PFSK-1 (cell line): Measurements from ENCODE around the gene POC5.

Experiments
- FOXP2 ChIP-seq: optimal IDR thresholded peaks from 2 replicates; pipeline ENCODE3; 2011; ENCODE audit warnings: borderline replicate concordance, control low read depth, inconsistent platforms; ENCODE audit not compliant: insufficient read depth; ENCODE audit errors: extremely low read length, extremely low read depth
- POLR2AphosphoS5 ChIP-seq: IDR thresholded peaks from 2 replicates; pipeline ENCODE4 v1.6.1; 2012; ENCODE audit warnings: low read depth, mild to moderate bottlenecking, control low read depth, low read length, moderate library complexity
- REST ChIP-seq, 2 experiments: IDR thresholded peaks; 2 replicates each; pipeline versions ENCODE4 v1.6.1 to v1.8.0; 2011 to 2012; ENCODE audit warnings: low read depth in 2 of 2, low read length in 2 of 2, control low read depth in 1 of 2, inconsistent platforms in 1 of 2, mild to moderate bottlenecking in 1 of 2, moderate library complexity in 1 of 2; ENCODE audit not compliant: insufficient read depth in 1 of 2
- SIN3A ChIP-seq: IDR thresholded peaks from 2 replicates; pipeline ENCODE4 v1.6.1; 2012; ENCODE audit warnings: mild to moderate bottlenecking, low read length, moderate library complexity, borderline replicate concordance; ENCODE audit not compliant: insufficient read depth
- TAF1 ChIP-seq: IDR thresholded peaks from 2 replicates; pipeline ENCODE4 v1.6.1; 2012; ENCODE audit warnings: low read length, control low read depth, borderline replicate concordance; ENCODE audit not compliant: insufficient read depth

Gene POC5

GRCh38 chr5:75681125-75681830 is 36.0 kb downstream of the POC5 start:
- no peak for TF ChIP-seq FOXP2
- no peak for TF ChIP-seq POLR2AphosphoS5
- TF ChIP-seq SIN3A: no peak
- no peak for TF ChIP-seq TAF1
- no peak for TF ChIP-seq REST (IDR thresholded peaks at IDR 0.05; ENCODE audit: insufficient read depth in 1 of 2, low read depth in 2 of 2, low read length in 2 of 2)

GRCh38 chr5:75678155-75678554 is 39.1 kb downstream of the POC5 start:
- TF ChIP-seq FOXP2 (no peak), TAF1 (no peak), REST (IDR thresholded peaks at IDR 0.05; ENCODE audit: insufficient read depth in 1 of 2, low read depth in 2 of 2, low read length in 2 of 2) (no peak), SIN3A (no peak), POLR2AphosphoS5 (no peak)

- TF ChIP-seq TAF1 (no peak), POLR2AphosphoS5 (no peak), FOXP2 (no peak), SIN3A (no peak), REST (IDR thresholded peaks at IDR 0.05; ENCODE audit: insufficient read depth in 1 of 2, low read depth in 2 of 2, low read length in 2 of 2) (no peak)
Measured at GRCh38 chr5:75677607-75678006, 39.6 kb downstream of the POC5 start.

- TF ChIP-seq REST (IDR thresholded peaks at IDR 0.05; ENCODE audit: insufficient read depth in 1 of 2, low read depth in 2 of 2, low read length in 2 of 2) (no peak), TAF1 (no peak), SIN3A (no peak), FOXP2 (no peak), POLR2AphosphoS5 (no peak)
Measured at GRCh38 chr5:75675783-75676182, 41.5 kb downstream of the POC5 start.
